IMR-90 (cell line): ENCODE results near the gene MAPK11. TPM values are rescaled to one million over a fixed set of nuclear protein-coding genes. Genes with fewer than 3 reads are reported as not detected.
A peak's percentile ranks its signal among the peaks of the same experiment; 100 is the strongest.

Experiments used
- BHLHE40 ChIP-seq: fragments of 150-350 bp; IDR thresholded peaks from 2 replicates; pipeline ENCODE4 v1.6.1; 2016; ENCODE audit warnings: mild to moderate bottlenecking, low read depth, low read length
- MAZ ChIP-seq: IDR thresholded peaks from 2 replicates; pipeline ENCODE4 v1.6.1; 2012; ENCODE audit warnings: low read depth, mild to moderate bottlenecking, low read length, improper control_type of control experiment, moderate library complexity, borderline replicate concordance
- USF2 ChIP-seq: fragments of 150-350 bp; IDR thresholded peaks from 2 replicates; pipeline ENCODE4 v1.6.1; 2017; ENCODE audit warnings: mild to moderate bottlenecking, antibody characterized with exemption, low read length, low read depth
- polyA plus RNA-seq, 3 experiments: library from polyadenylated mRNA; depleted of rRNA; stranded (reverse); fragments of >200 nt; gene quantifications; 2 replicates each; pipeline ENCODE4 v1.2.3, GENCODE V29; 2012; ENCODE audit warnings: low replicate concordance in 1 of 3
- total RNA-seq: library from RNA; depleted of rRNA; stranded (reverse); fragments of >200 nt; gene quantifications from 2 replicates; pipeline ENCODE4 v1.2.3, GENCODE V29; 2012

Gene MAPK11
- total and polyA plus RNA-seq, 2 of the 4 experiments (the other 2 are of a cell fraction): 8.1 to 14.4 TPM

GRCh38 chr22:50252082-50253045 lies 17.8 kb downstream of the MAPK11 start (continued):
- TF ChIP-seq USF2: no peak
- no peak for TF ChIP-seq BHLHE40
- peak; percentile 17; the same call in 1 of the 2 replicates for TF ChIP-seq MAZ
